ENCODE data around the gene PLCB1. TPM values are rescaled to one million over a fixed set of nuclear protein-coding genes. Genes with fewer than 3 reads are reported as not detected.
"Not testable (repeated sequence)": the region's sequence is repeated elsewhere in the genome, so short reads cannot be mapped to it uniquely, and the experiment has no call there.

The PLCB1 gene
- polyA plus RNA-seq (ENCODE audit: insufficient read length) = 15.9 TPM

DNA sequence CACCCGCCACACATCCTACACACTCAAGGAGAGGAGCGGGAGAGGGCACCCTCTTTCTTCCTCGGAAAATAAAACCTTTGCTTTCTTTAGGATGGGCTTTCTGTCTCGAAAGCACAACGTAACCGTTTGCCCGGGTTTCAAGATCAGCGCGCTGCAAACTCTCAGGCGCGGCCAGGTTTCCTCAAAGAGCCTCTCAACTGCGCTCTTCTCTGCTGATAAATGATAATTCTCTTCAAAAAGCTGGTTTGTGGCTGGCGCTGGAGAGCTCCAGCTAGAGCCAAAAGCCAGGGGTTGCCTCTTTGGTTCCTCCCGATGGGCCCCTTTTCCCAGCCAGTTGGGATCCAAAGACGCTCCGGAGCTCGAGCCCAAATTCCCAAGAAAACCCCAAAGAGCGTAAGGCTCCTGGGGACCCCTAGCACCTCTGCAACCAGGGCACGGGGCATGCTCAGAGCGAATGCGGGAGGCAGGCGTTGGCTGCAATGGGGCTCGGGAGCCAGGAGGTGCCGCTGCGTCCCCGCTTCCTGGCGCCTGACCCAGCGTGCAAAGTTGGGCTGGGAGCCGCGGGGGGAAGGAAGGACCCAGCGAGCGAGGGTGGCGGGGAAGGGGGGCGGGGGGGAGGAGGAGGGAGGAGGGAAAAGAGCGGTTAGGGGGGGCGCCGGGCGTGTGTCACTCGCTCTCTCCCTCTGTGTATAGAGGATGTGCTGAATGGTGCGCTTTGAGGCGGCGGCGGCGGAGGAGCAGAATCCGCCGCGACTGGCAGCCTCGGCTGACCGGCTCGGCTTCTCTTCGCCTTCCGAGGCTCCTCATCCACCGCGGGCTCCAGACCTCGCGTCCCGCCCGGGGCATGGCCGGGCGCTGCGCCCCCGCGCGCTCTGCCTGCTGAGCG, at the start of gene PLCB1:
Gene PLCB1, plus strand, starts transcription at position 669 of the 886 bp plus-strand sequence. CDS start 386 bp downstream, outside the sequence.
- DNase-seq = peak; percentile 90

DNA sequence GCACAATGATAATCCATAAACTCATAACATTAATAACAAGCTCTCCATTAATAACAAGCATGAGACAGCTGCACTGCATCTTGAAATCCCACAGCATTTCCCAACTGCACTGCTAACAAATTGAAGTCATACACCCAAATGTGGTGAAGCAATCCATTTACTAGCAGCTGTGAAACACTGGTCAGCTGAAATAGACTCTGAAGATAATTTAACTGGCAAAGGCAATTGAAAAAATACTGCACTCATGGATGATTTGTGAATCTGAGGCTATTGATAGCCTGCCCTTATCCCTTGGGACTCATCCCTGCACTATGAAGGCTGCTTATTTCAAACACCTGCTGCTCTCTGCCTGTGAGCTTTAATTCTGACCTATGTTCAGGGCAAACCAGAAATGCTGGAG, 49.1 kb upstream of the PLCB1 start:
- peak; percentile 55 for DNase-seq

DNA sequence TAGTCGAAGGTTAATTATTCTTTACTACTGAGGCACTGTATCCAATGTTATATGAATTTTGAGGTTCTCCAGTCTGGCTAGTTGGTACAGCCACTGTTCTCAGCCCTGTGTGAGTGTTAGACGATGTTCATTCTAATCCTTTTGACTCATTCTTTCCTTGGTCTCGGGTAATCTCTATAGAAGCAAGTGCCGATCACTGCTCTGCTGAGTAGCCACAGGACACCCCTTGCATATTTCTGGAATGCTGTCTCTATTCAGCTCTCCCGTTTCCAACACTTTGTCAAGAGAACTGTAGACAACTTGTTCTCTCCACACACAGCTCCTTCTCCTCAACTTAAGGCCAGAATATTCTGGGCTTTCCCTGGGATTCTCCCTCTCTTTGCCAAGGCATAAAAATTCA, 42.4 kb upstream of the PLCB1 start:
- DNase-seq = no peak

DNA sequence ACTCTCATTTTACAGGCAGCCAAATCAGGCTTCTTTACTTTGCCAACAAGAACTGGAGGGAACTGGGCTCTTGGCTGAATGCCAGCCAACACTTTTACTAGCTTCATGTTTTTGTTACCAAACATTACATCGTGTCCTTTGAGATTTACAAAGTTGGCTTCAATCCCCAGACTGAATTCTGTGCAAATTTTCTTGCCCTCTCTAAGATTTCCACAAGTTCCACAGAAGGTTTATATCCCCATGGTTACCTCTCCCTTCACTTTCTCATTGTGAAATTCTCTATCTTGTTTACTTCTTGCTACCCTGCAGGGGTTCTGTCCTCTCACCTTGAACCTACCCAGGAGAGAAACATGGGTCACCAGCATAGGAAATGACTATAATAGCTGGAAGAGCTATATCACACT, 37.6 kb upstream of the PLCB1 start:
- DNase-seq = peak; percentile 63

DNA sequence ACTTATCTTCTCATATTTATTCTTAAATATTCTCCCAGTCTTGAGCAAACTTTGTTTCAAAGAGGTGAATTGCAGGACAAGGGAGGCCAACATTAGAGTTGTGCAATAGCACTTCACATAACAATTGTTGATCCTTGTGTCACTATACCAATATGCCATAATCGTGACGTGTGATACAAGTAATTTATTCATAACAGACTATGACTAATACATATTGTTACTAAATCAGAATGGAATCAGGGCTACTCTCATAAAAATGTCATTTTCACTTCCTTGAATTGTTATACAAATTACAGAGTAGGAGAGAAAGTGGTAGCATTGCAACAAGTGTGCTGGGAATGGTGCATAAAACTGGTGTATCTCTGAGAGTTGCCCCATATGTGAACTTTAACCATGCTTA, 37.2 kb upstream of the PLCB1 start:
- no peak for DNase-seq

DNA sequence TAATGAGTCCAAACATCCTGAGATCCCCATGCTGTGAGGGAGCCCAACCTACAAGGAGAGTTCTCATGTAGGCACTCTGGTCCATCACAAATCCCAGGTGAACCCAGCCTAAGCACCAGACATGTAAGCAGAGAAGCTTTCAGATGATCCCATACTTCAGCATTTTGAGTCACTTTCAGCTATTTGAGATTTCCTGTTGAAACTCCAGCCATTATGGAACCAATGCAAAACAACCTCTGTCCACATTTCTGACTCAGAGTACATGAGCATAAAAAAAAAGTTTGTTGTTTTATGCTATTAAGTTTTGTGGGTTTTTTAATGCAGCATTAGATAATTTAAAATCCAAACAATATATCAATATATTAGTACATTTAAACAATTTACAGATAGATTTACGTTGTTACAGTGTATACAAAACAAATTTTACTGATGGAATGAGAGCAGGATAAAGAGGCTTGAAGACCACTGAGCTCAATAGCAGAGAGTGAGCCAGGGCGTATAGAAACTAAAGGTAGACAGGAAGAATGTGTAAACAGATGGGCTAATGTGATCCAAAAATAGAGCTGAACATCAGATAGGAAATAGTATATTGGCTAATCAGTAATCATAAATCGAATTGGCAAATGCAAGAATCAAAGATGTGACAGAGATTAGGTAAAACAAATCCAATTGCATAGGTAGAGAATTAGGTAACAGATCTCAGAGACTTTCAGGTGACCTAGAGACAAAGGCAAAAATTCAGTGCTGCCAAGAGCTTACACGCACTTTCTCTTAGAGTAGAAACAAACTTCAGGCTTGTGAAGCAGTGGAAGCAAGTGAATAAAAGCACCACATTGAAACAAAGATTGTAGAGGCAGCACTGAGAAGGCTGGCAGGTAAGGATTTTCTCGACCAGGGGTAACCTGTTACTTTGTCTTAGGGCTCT, 36.2 kb upstream of the PLCB1 start:
- no peak for DNase-seq

DNA sequence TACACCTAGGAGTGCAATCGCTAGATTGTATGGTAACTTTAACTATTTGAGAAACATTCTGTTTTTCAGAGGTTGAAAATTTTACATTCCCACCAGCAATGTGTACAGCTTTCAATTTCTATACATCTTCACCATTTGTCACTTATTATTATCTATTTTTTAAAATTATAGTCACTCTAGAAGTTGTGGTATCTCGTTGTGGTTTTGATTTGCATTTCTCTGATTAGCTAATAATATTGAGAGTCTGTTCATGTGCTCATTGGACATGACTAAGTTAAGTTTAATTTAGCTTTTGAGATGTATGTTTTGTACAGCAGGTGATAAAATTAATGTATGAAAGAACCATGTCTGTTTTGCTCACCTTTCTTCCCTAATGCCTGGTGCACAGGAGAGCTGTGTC, 34.8 kb upstream of the PLCB1 start:
- no peak for DNase-seq

DNA sequence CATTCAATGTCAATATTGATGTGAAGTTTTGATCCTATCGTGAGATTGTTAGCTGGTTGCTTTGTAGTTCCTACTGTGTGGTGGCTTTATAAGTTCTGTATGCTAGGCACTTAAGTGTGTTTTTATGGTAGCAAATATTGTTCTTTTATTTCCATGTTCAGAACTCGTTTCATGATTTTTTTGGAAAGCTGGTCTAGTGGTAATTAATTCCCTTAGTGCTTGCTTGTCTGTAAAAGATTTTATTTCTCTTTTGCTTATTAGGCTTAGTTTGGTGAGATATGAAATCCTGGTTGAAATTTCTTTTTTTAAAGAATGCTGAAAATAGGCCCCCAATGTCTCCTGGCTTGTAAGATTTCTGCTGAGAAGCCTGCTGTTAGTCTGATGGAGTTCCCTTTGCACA, 27.8 kb upstream of the PLCB1 start:
- no peak for DNase-seq

DNA sequence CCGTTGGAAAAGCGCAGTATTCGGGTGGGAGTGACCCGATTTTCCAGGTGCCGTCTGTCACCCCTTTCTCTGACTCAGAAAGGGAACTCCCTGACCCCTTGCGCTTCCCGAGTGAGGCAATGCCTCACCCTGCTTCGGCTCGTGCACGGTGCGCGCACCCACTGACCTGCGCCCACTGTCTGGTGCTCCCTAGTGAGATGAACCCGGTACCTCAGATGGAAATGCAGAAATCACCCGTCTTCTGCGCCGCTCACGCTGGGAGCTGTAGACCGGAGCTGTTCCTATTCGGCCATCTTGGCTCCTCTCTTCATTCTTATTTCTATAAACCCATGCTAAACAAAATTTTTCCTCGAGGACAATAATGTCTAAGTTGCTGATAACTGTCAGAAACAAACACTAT, 17.5 kb upstream of the PLCB1 start:
- DNase-seq = not testable (repeated sequence)

DNA sequence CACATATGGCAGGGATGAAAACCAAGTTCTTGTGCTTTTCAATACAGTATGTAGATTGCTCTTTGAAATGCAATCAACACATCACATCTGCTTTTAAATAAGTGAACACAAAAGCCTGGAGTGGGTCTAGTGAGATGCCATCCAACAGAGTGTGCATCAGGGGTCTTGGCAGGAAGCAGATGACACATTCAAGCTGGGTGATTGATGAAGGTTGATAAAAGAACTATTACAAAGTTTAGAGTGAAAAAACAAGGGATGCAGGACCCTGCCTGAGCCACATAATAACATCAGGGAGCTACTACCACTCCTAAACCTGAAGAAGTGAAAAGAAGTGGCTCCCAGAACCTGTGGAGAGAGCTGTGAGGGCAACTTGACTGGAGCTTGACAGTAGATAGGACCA, 16.6 kb upstream of the PLCB1 start:
- DNase-seq = no peak

DNA sequence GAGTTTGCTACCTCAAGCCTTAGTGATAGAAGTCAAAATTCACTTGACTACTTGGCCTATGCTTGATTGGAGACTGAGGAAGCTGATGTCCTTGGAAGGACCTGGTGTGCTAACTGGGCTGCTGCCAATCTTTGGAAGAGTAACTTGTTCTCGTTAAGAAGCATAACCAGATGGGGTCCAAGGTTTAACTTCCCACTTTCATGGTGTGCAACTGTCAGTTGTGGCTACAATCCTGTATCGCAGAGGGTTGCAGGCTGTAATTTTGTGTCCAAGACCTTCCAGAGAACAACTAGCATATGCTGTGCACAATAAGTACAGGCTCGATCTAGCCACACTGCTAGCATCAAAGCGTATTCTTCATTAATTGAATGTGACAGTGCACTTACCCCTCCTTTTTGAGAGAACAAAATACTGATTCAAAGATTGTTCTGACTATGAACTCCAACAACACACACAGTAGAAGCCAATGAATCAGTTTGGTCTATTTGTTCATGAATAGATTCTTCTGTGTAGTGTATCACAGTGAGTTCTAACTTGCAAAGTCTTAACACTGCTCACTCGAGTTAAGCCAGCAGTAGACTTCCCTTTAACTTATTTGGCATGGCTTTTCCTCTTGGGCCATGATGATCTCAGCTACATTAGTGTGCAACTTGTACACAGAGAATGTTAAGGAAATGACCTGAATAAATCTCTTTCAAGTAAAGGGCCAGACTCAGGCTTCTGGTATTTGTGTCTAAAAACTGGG, 15.8 kb upstream of the PLCB1 start:
- DNase-seq = peak; percentile 23

DNA sequence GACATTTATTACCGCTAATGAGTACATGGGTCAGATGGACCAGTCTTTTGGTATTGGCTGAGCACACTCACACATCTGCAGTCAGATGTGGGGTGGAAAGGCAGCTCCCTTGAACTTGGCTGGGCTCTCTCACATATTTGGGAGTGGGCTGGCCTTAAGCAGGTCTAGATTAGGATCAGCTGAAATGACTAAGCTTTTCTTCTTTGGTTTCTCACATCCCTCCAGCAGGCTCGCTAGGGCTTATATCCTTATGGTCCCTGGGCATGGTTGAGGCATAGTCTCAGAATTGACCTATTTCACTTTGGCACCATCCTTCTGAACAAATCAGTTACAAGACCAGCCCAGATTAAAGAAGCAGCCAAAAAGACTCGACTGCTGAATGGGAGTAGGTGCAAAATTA, 14.4 kb upstream of the PLCB1 start:
- no peak for DNase-seq

DNA sequence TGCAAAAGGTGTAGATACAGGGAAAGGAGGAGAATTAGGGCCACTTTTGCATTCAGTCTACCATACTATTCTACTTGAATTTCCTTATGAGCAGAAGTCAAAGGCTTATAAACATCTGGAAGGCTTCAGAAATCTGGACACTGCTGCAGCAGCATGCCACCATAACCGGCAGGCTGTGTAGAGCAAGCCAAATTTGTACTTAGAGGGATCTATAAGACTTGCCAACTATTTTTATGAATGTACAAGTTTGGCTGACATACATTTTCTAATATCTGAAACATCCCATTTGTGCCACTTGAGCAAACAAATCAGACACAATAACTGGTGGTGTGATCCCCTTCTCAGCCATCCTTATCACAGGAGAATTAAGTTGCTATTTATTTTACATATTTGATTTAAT, 14.0 kb upstream of the PLCB1 start:
- DNase-seq = no peak

DNA sequence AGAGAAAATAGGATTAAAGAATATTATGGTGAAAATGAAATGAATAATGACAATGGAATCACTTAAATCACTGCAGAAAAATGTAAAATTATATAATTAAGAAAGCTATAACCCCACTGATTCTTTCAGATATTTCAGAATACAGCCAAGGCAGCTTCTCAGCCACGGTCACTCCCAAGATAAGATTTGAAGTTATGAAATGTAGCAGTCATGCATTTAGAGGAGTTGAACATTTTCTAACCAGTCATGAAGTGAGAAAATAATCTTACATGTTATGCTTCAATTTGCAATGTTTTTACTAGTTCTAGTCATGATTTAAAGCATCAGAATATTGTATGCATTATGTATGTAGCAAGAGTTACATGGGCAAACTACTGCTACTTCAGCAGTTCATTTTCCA, 13.3 kb upstream of the PLCB1 start:
- DNase-seq = no peak

DNA sequence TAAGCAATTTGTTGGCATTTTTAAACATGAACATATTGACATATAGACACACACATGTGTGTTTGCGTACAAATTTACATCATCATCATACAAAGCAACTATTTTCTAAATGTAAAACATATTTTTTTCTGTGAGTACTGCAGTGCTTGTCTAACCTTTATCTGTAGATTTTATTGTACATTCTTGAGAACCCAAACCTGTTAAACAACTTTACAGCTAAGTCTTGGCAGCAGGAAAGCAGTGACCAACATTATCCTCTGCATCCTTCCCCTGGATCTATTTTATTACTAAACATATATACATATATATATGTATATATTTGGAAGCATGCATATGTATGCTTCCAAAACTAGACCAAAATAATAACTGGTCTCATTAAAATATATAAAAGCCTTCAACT, 10.4 kb upstream of the PLCB1 start:
- no peak for DNase-seq

DNA sequence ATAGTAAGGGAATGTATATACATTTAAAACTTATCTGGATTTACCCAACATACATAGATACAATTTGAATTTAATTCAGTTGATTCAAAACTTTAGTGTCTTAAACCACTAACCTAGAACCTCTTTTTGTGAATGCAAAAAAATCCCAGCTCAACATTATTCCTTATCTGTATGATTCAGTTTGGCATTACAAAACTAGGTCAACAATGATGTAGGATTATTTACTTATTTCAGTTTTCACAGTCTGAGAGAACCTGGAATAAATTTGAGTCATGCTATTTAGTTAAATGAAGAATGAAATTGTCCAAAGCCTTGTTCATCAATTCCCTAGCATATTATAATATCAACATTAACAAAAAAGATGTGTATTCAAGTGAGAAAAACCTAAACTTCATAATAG, 7.4 kb upstream of the PLCB1 start:
- DNase-seq = no peak

DNA sequence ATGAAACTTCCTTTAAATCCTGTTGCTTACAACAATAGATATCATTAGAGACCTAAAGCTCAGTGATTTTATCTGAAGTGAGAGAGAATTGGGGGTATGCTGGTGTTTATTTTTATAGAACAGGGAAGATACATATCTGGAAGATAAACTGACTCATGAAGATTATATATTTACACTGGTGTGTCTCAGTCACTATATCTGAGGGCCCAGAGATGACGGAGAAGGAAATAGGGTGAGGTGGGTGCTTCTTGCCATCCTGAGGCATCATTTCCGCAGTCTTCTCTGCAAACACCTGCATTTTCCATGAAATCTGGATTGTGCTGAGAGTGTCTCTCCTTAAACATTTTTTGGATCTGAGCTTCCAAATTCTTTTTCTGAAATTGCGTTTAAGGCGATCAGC, 5.9 kb upstream of the PLCB1 start:
- no peak for DNase-seq

DNA sequence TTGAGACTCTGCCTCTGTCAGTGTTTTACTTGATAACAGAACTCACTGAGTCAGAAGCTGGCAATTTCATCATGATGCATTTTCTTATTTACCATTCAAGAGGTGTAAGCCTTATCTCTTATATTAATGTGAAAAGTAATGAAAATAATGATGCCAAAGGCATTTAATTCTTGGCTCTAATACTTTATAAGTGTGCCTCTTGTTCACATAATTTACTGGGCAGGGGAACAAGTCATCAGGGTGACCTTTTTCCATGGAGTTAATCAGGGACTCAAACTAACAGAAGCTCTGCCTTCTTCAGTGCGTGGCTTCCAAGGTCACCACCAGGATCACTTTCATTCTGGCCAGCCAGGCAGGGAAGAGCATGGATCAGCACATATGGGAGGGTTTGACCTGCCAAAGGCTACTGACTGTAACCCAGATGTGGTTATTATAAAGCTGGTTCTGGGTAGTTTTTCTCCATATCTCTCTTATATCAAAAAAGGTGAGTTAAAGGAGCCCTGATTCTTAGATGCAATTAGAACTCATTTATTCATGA, 5.2 kb upstream of the PLCB1 start:
- no peak for DNase-seq

DNA sequence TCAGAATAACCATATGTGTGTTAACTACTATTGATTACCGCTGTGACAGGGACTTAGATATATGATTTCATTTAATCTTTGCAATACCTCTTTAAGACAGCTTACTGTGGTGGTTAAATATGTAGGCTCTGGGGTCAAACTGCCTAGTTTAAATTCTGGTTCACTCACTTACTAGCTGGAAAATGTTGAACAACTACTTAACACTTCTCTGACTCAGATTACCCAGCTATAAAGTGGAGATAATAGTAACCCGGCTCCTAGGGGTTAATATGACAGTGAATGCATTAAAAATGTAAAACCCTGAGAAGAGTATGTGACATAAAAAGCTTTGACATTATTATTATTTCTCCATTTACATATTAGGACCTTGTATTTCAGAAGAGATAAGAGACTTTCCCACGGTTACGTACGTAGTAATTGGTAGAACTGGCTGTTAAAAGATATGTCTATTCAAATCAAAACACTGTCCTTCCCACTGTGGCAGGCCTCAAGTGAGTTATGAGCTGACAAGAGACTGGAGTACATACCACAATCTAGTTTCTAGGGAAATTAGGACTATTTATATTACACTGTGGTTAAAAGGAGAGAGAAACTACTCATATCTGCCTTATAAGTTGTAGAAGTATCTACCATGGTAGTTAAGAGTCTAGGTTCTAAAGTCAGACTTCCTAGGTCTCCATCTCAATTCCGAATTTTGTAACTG, 4.4 kb upstream of the PLCB1 start:
- no peak for DNase-seq

DNA sequence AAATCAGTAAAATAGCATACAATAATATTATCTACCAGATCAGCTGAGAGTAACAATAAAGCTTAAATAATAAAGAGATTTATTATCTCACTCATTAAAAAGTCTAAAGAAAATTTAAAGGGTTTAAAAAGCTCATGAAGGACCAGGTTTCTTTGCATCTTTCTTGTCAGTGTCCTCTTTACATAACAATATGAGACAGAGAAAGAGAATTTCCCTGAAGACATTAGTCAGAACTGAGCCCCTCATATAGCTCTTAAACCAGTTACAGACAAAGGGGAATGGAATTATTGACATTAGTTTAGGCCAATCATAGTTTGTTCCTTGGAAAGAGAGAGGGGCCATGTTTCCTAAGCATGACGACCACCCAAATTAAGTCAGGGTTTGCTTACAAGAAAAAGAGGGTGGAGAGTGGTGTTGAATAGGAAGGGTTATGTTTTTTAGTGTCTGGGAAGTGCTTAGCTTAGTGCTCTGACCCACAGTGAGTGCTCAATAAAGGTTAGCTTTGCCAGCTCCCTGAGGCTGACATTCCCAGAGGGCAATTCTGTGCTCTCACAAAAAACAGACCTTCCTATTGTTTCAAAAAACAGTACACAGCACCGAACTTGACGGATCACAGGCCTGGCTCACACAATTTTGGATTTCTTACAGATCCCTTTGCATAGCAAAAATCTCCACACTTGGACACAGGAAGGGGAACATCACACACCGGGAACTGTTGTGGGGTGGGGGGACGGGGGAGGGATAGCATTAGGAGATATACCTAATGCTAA, 3.6 kb upstream of the PLCB1 start:
- no peak for DNase-seq

All from hindlimb muscle (tissue), 1 donor.